Measurements from ENCODE around the gene SULT2B1. TPM values are rescaled to one million over a fixed set of nuclear protein-coding genes. Genes with fewer than 3 reads are reported as not detected.

SULT2B1 gene
- total RNA-seq, 2 experiments from 2014 or later: not detected

GRCh38 chr19:48632692-48633147 is 80.7 kb downstream of the SULT2B1 start:
- Mint-ChIP-seq H3K36me3 (ENCODE audit: low read depth) (peaks cover 71% of the 10 kb centered on the region), H3K9me3 (no peaks in the 10 kb centered on the region), H3K27ac (peak overlapping the region; percentile 95), H3K27me3 (no peaks in the 10 kb centered on the region), H3K4me3 (no peak overlapping the region), H3K4me1 (ENCODE audit: low read depth) (peaks cover 44% of the 10 kb centered on the region)
- Histone ChIP-seq H3K4me3 (ENCODE audit: low read length) (no peak overlapping the region), H3K9me3 (ENCODE audit: control insufficient read depth in 1 of 2, insufficient read depth in 1 of 2, low read length in 2 of 2) (no peaks in the 10 kb centered on the region), H3K4me1 (ENCODE audit: insufficient read depth, low read length) (peaks cover 48% of the 10 kb centered on the region), H3K27me3 (ENCODE audit: control insufficient read depth in 1 of 2, insufficient read depth in 2 of 2, low read length in 2 of 2) (no peaks in the 10 kb centered on the region), H3K27ac (ENCODE audit: low read depth in 1 of 2, low read length in 2 of 2) (peak overlapping the region in 1 of 2 donors; percentile 94), H3K36me3 (ENCODE audit: insufficient read depth, low read length) (peaks cover 49% of the 10 kb centered on the region)
- ChIA-PET POLR2A (interaction anchor here (2.8 to 3.7 kb wide), 3 partner anchors 9 to 14 kb away, joined by 34 to 45 read pairs (median 43); partner anchors contain the start of genes CA11, RPL18 and SPHK2), CTCF (no interaction called here)
- ATAC-seq (ENCODE audit: poor library complexity) (no peak), DNase-seq (peak in 1 of 14 experiments; percentile 29)
- no peak for TF ChIP-seq CTCF (IDR thresholded peaks at IDR 0.05)
- intact Hi-C loops (cut with DNase I, micrococcal nuclease): loop anchor here in 1 of 2 experiments (10.0 kb wide), 1 partner anchor 1242 kb away; the partner anchor contains the start of genes AKT1S1 and TBC1D17

GRCh38 chr19:48633148-48634035 is 81.4 kb downstream of the SULT2B1 start:
- no peak for ATAC-seq (ENCODE audit: poor library complexity)
- H3K9me3 Mint-ChIP-seq: no peaks in the 10 kb centered on the region
- Histone ChIP-seq H3K4me1 (ENCODE audit: insufficient read depth, low read length) (peaks cover 55% of the 10 kb centered on the region), H3K27me3 (ENCODE audit: control insufficient read depth in 1 of 2, insufficient read depth in 2 of 2, low read length in 2 of 2) (no peaks in the 10 kb centered on the region), H3K4me3 (ENCODE audit: low read length) (peak overlapping the region; percentile 71), H3K36me3 (ENCODE audit: insufficient read depth, low read length) (peaks cover 48% of the 10 kb centered on the region), H3K27ac (ENCODE audit: low read depth in 1 of 2, low read length in 2 of 2) (peak overlapping the region; percentile 78 to 94), H3K9me3 (ENCODE audit: control insufficient read depth in 1 of 2, insufficient read depth in 1 of 2, low read length in 2 of 2) (no peaks in the 10 kb centered on the region)
- H3K36me3 Mint-ChIP-seq (ENCODE audit: low read depth): peaks cover 67% of the 10 kb centered on the region
- H3K4me3 Mint-ChIP-seq: peak overlapping the region; percentile 90
- H3K27me3 Mint-ChIP-seq: no peaks in the 10 kb centered on the region
- no peak for TF ChIP-seq CTCF (IDR thresholded peaks at IDR 0.05)
- peaks cover 51% of the 10 kb centered on the region for H3K4me1 Mint-ChIP-seq (ENCODE audit: low read depth)
- ChIA-PET POLR2A (interaction anchor here (0.5 to 3.7 kb wide), 13 partner anchors 9 to 927 kb away, joined by 3 to 45 read pairs (median 3); partner anchors contain the start of genes CA11, GYS1, RPL18 and RUVBL2), CTCF (interaction anchor here (0.7 to 1.2 kb wide), 2 partner anchors 14 to 338 kb away, joined by 3 to 4 read pairs; partner anchors contain the start of genes RPL18 and SPHK2)
- intact Hi-C loops (cut with DNase I, micrococcal nuclease): loop anchor here in 1 of 2 experiments (1.0 to 10.0 kb wide), 4 partner anchors 9 to 1241 kb away; partner anchors contain the start of genes AKT1S1, RPL18, SPHK2 and TBC1D17
- peak in 1 of 14 experiments; percentile 38 for DNase-seq
- peak overlapping the region; percentile 95 for H3K27ac Mint-ChIP-seq

DNA sequence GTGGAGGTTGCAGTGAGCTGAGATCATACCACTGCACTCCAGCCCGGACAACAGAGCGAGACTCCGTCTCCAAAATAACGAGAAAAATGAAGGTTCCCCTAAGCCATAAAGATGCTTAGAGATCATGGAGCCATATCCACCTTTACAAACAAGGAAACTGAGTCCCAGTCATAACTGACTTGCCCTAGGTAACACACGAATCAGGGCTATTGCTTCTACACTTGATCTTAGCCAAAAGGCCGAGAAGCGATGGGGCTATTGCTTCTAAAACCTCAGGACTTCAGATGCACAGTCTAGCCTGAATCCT is 82.0 kb downstream of the SULT2B1 start:
- DNase-seq: no peak
- CTCF ChIA-PET: interaction anchor here (0.7 to 1.2 kb wide), 2 partner anchors 15 to 337 kb away, joined by 3 to 4 read pairs; partner anchors contain the start of genes RPL18 and SPHK2
- H3K27ac ChIP-seq (ENCODE audit: low read depth in 1 of 2, low read length in 2 of 2): peak overlapping the region; percentile 78 to 94
- no peaks in the 10 kb centered on the region for H3K27me3 ChIP-seq (ENCODE audit: control insufficient read depth in 1 of 2, insufficient read depth in 2 of 2, low read length in 2 of 2)
- peaks cover 57% of the 10 kb centered on the region for H3K4me1 Mint-ChIP-seq (ENCODE audit: low read depth)
- peak overlapping the region; percentile 95 for H3K27ac Mint-ChIP-seq
- peaks cover 61% of the 10 kb centered on the region for H3K4me1 ChIP-seq (ENCODE audit: insufficient read depth, low read length)
- no peaks in the 10 kb centered on the region for H3K27me3 Mint-ChIP-seq
- H3K4me3 Mint-ChIP-seq: peak overlapping the region; percentile 90
- peaks cover 46% of the 10 kb centered on the region for H3K36me3 ChIP-seq (ENCODE audit: insufficient read depth, low read length)
- H3K36me3 Mint-ChIP-seq (ENCODE audit: low read depth): peaks cover 62% of the 10 kb centered on the region
- POLR2A ChIA-PET: interaction anchor here (0.5 to 3.7 kb wide), 15 partner anchors 9 to 927 kb away, joined by 3 to 45 read pairs (median 3); partner anchors contain the start of genes CA11, GYS1, RPL18 and RUVBL2
- no peak for ATAC-seq (ENCODE audit: poor library complexity)
- no peak for TF ChIP-seq CTCF (IDR thresholded peaks at IDR 0.05)
- H3K4me3 ChIP-seq (ENCODE audit: low read length): peak overlapping the region; percentile 71
- no peaks in the 10 kb centered on the region for H3K9me3 ChIP-seq (ENCODE audit: control insufficient read depth in 1 of 2, insufficient read depth in 1 of 2, low read length in 2 of 2)
- intact Hi-C loops (cut with DNase I, micrococcal nuclease): loop anchor here in 1 of 2 experiments (1.0 to 10.0 kb wide), 4 partner anchors 10 to 1241 kb away; partner anchors contain the start of genes AKT1S1, RPL18, SPHK2 and TBC1D17
- no peaks in the 10 kb centered on the region for H3K9me3 Mint-ChIP-seq
